ENCODE results near the gene PMEPA1. TPM values are rescaled to one million over a fixed set of nuclear protein-coding genes. Genes with fewer than 3 reads are reported as not detected.

The PMEPA1 gene
- total RNA-seq, 1 experiment from 2014 or later: 89.8 TPM

Other genes starting within 250 kb of the PMEPA1 start
- 0.05 TPM for gene CTCFL, start 184.9 kb downstream of the PMEPA1 start, total RNA-seq (2021; ENCODE audit: unreplicated experiment)
- 0.21 TPM for gene PCK1, start 148.9 kb downstream of the PMEPA1 start, total RNA-seq (2021; ENCODE audit: unreplicated experiment)
- gene ZBP1, start 89.6 kb downstream of the PMEPA1 start, total RNA-seq (2021; ENCODE audit: unreplicated experiment): not detected